Epithelial cell of esophagus (primary cell): ENCODE results near the gene GM2A.

ENCODE experiments used
- DNase-seq: peaks from one replicate; pipeline ENCODE4 v3.0.0; 2010; ENCODE audit warnings: low read depth
- H3K4me3 ChIP-seq: 2 replicates; pipeline ENCODE4 v1.5.1; 2011; ENCODE audit warnings: mild to moderate bottlenecking, low read length, control low read depth
- CTCF ChIP-seq: IDR thresholded peaks from 2 replicates; pipeline ENCODE4 v1.5.1; 2011; ENCODE audit warnings: low read depth, mild to moderate bottlenecking, low read length, control low read depth, inconsistent platforms; ENCODE audit not compliant: insufficient read depth; ENCODE audit errors: missing control alignments

The GM2A gene

DNA sequence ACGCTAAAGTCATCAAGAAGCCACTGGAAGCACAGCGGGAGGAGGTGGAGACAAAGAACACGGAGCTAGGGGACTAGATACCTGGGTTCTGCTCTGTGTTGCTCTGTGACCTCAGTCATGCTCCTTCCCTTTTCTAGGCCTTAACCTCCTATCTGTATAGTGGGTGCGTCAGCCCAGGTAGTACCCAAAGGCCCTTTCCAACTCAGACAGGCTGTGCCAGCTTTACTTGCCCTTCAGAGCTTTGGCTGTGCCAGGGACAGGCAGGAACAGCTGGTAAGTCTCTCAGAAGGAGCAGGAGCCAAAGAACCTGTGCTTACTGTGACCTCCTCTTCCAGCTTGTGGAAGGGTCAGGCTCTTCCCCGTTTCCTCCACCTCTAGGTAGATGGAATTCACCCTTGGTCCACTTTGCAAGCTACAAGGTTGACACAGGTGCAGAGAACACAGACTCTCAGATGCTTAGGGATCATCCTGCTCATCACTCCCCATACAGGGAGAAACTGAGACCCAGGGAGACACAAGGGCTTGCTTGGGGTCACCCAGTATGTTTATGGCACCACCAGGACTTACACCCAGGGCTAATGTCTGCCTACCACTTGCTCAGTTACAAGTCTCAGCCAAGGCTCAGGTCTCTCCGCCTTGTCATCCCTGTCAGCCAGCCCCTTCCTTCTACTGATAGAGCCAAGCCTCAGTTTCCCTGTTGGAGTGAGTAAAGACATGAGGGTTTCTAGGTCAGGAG lies 30.8 kb upstream of the GM2A start:
- TF ChIP-seq CTCF, result no peak
- no peak for DNase-seq
- H3K4me3 ChIP-seq, result no peak overlapping the region

DNA sequence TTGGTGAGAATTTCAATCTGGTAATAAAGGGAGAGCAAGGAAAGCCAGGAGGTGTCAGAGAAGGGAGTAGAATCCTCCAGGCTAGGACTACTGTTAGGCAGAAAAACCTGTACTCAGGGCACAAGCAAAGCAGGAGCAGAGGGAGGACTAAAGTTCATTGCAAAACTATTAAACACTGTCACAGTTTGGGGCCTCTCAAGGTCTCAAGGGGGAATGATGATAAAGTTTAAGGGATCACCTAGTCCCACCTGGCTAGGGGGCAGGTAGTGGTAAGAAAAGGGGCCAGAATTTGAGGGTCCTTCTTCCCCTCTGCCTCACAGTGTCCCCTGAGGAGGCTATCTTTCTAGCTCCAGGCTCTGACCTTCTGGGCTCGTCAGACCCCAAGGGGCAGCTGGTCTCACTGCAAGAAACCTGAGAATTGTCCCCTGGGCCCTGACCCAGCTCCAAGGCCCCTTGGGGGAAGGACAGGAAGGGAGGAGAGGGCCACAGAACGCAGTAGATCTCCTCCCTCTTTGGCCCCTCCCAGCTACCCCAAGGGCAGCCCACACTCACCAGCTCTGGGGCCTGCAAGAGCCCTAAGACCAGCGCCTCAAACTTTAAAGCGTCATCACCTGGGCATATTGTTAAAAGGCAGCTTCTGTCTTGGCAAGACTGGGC lies 30.1 kb upstream of the GM2A start:
- peak; percentile 26 for DNase-seq
- peak overlapping the region; percentile 56 for H3K4me3 ChIP-seq

GRCh38 chr5:151223447-151224264 lies 29.3 kb upstream of the GM2A start, which contains the start of gene CCDC69:
Gene CCDC69, minus strand, starts transcription at chr5:151224092. Its CDS starts 122 bp downstream, at chr5:151223970.
- TF ChIP-seq CTCF, result no peak
- peak within 1 kb of the TSS; percentile 56 for H3K4me3 ChIP-seq
- peak; percentile 75 for DNase-seq

More for the DNA sequence above, 30.1 kb upstream of the GM2A start:
- TF ChIP-seq CTCF, result no peak

- no peak overlapping the region for H3K4me3 ChIP-seq
- no peak for TF ChIP-seq CTCF
- no peak for DNase-seq
Observed at GRCh38 chr5:151224372-151224771, 28.6 kb upstream of the GM2A start.

DNA sequence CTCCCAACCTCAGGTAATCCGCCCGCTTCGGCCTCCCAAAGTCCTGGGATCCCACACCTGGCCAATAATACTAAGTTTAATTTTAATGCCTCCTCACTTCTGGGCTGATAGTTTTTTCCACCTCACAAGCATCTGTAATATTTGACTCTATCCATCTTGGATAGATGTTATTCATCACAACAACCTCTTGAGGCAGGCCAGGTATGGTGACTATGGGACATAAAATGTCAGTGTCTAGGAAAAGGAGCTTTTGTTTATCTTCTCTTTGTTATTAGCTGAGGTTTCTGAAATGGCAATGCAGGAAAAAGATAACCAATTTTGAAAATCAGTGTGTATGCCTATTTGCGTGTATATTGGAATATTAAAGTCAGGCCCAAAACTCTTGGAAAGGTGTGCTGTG lies 27.9 kb upstream of the GM2A start:
- no peak for DNase-seq
- no peak for TF ChIP-seq CTCF
- H3K4me3 ChIP-seq, result no peak overlapping the region

GRCh38 chr5:151225475-151225874 lies 27.5 kb upstream of the GM2A start:
- DNase-seq, result no peak
- H3K4me3 ChIP-seq, result no peak overlapping the region
- no peak for TF ChIP-seq CTCF
